MCF 10A (cell line): ENCODE results near the gene ADGRL1. TPM values are rescaled to one million over a fixed set of nuclear protein-coding genes. Genes with fewer than 3 reads are reported as not detected.

Experiments used
- BruUV-seq: library from RNA; stranded (reverse); fragments of 400-500 nt; replicated peaks from 2 replicates; lab custom pipeline; 2021; lab: Mats Ljungman, UMichigan
- CTCF ChIA-PET: fragments of 300-600 bp; sonication (Branson Sonifier 250); formaldehyde crosslinking; extraction: SDS; loops from one replicate; lab custom pipeline; 2021; ENCODE audit warnings: antibody characterized with exemption, inconsistent platforms; lab: Yijun Ruan, JAX
- POLR2A ChIA-PET: fragments of 300-600, 350-650 bp; sonication (Branson Sonifier 250); formaldehyde crosslinking; extraction: SDS; loops from one replicate; lab custom pipeline; 2020; ENCODE audit warnings: antibody characterized with exemption, inconsistent platforms; lab: Yijun Ruan, JAX
- DNase-seq: peaks from one replicate; pipeline ENCODE4 v3.0.0-alpha.2; 2018; ENCODE audit not compliant: unreplicated experiment
- H3K27ac Mint-ChIP-seq: one replicate; pipeline ENCODE4 v1.8.0; 2022; ENCODE audit warnings: mild to moderate bottlenecking, low read depth, mixed read lengths; ENCODE audit not compliant: unreplicated experiment
- H3K27me3 Mint-ChIP-seq: one replicate; pipeline ENCODE4 v1.8.0; 2022; ENCODE audit warnings: mixed read lengths; ENCODE audit not compliant: insufficient read depth, unreplicated experiment
- H3K36me3 Mint-ChIP-seq: one replicate; pipeline ENCODE4 v1.8.0; 2022; ENCODE audit warnings: mild to moderate bottlenecking, moderate library complexity, mixed read lengths; ENCODE audit not compliant: insufficient read depth, unreplicated experiment
- H3K4me1 Mint-ChIP-seq: one replicate; pipeline ENCODE4 v1.8.0; 2022; ENCODE audit warnings: mixed read lengths; ENCODE audit not compliant: insufficient read depth, unreplicated experiment
- H3K4me3 Mint-ChIP-seq: one replicate; pipeline ENCODE4 v1.8.0; 2022; ENCODE audit warnings: mild to moderate bottlenecking, moderate library complexity, mixed read lengths; ENCODE audit not compliant: unreplicated experiment
- H3K9me3 Mint-ChIP-seq: one replicate; pipeline ENCODE4 v1.8.0; 2022; ENCODE audit warnings: mixed read lengths; ENCODE audit not compliant: unreplicated experiment
- CTCF ChIP-seq: fragments of 200-600 bp; IDR thresholded peaks from one replicate; pipeline ENCODE4 v1.8.0; 2022; ENCODE audit warnings: antibody characterized with exemption, mild to moderate bottlenecking; ENCODE audit not compliant: unreplicated experiment
- intact Hi-C: fragments of 100-400 bp; cut with micrococcal nuclease; formaldehyde crosslinking; loops from 2 replicates; pipeline ENCODE4 v1.14.1; 2022
- total RNA-seq: library from RNA; stranded (reverse); gene quantifications from 2 replicates; pipeline ENCODE4 v1.2.3, GENCODE V29; 2022

The ADGRL1 gene
- total RNA-seq, 1 experiment from 2014 or later = 15.9 TPM

DNA sequence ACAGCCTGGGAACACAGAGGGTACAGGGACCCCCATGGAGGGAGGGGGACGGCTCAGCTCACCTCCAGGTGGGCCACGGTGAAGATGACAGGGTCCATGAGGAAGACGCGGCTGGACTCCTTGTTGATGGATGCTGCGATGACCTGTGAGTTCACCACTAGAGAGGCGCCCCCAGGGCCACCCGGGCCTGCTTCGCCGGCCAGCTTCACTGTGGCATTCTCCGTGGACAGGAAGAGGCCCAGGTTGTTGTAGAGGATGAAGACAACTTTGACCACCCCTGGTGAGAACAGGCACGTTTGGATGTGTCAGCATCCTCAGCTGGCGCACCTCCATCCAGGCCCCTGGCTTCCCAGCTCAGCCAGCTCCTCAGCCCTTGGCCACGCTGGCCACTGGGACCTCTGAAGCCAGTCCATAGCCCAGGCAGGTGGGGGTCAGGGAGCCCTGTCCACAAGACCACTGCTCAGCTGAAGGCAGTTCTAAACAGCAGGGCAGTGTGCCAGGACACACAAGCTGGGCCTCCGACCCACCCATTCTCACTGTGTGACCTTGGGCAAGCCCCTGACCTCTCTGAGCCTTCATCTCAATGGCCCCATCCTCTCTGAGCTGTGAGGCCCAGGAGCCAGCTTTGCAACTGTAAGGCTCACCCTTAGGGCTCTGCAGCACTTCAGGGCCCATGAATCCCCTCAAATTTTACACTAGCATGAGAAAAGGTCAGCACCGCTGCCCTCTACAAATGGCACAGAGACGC lies 47.5 kb downstream of the ADGRL1 start:
- Mint-ChIP-seq H3K9me3 (no peaks in the 10 kb centered on the region), H3K4me3 (no peak overlapping the region), H3K27ac (no peak overlapping the region), H3K4me1 (peaks cover 6% of the 10 kb centered on the region), H3K27me3 (no peaks in the 10 kb centered on the region), H3K36me3 (peaks cover 35% of the 10 kb centered on the region)
- no TSS peak for BruUV-seq
- ChIA-PET POLR2A (no interaction called here), CTCF (interaction anchor here (1.1 to 1.2 kb wide), 2 partner anchors 19 to 201 kb away, joined by 3 read pairs; no protein-coding TSS in a partner anchor)
- intact Hi-C loops = no loop called here
- TF ChIP-seq CTCF = no peak
- no peak for DNase-seq

DNA sequence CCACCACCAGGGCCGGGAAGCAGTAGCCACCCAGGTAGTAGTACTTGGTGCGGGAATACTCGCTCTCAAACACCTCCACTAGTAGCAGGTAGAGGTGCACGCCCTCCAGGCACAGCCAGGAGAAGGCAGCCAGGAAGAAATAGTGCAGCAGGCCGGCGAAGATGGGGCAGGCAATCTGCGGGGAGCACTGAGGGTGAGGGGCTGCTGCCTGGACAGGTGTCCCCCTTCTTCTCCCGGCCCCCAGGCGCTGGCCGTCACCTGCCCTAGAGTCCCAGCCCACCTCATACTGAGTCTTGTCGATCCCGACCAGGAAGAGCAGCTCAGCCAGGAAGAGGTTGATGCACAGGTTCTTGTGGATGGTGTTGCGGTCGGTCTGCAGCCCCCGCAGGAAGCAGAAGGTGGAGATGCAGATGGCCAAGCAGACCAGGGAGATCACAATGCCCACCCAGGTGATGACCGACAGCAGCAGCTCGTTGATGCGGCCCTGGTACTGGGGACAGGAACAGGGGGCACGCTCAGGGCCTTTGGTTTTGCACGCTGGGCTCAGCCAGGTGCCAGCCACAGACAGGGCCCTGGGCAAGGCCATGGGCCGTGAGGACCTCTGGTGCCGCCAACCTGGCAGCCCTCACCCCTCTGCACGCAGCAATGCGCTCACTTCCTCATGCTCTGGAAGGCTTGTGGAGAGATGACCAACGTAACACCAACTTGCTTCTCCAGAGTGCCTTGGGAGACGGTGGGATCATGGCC lies 48.8 kb downstream of the ADGRL1 start:
- Mint-ChIP-seq H3K4me1 (peaks cover 6% of the 10 kb centered on the region), H3K36me3 (peaks cover 40% of the 10 kb centered on the region), H3K27me3 (no peaks in the 10 kb centered on the region), H3K4me3 (no peak overlapping the region), H3K9me3 (no peaks in the 10 kb centered on the region), H3K27ac (no peak overlapping the region)
- POLR2A ChIA-PET = no interaction called here
- BruUV-seq = no TSS peak
- DNase-seq = no peak
- intact Hi-C loops = no loop called here
- no peak for TF ChIP-seq CTCF
- CTCF ChIA-PET = no interaction called here

GRCh38 chr19:14156122-14156521 lies 49.8 kb downstream of the ADGRL1 start:
- H3K4me3 Mint-ChIP-seq = no peak overlapping the region
- BruUV-seq = no TSS peak
- CTCF ChIA-PET = no interaction called here
- no peak for DNase-seq
- peaks cover 6% of the 10 kb centered on the region for H3K4me1 Mint-ChIP-seq
- no peak overlapping the region for H3K27ac Mint-ChIP-seq
- peaks cover 33% of the 10 kb centered on the region for H3K36me3 Mint-ChIP-seq
- H3K9me3 Mint-ChIP-seq = no peaks in the 10 kb centered on the region
- intact Hi-C loops = no loop called here
- H3K27me3 Mint-ChIP-seq = no peaks in the 10 kb centered on the region
- POLR2A ChIA-PET = interaction anchor here (0.6 kb wide), 1 partner anchor 27 kb away, joined by 3 read pairs; no protein-coding TSS in a partner anchor
- TF ChIP-seq CTCF = no peak

GRCh38 chr19:14155371-14155770 lies 50.6 kb downstream of the ADGRL1 start:
- ChIA-PET POLR2A (no interaction called here), CTCF (interaction anchor here (0.7 kb wide), 1 partner anchor 191 kb away, joined by 3 read pairs; no protein-coding TSS in a partner anchor)
- H3K27me3 Mint-ChIP-seq = no peaks in the 10 kb centered on the region
- H3K27ac Mint-ChIP-seq = no peak overlapping the region
- intact Hi-C loops = no loop called here
- DNase-seq = no peak
- BruUV-seq = no TSS peak
- TF ChIP-seq CTCF = no peak
- peaks cover 6% of the 10 kb centered on the region for H3K4me1 Mint-ChIP-seq
- H3K36me3 Mint-ChIP-seq = peaks cover 33% of the 10 kb centered on the region
- H3K4me3 Mint-ChIP-seq = no peak overlapping the region
- H3K9me3 Mint-ChIP-seq = no peaks in the 10 kb centered on the region
